Right ventricle myocardium inferior (tissue), 1 donor: ENCODE measurements around the gene PIP5KL1. TPM values are rescaled to one million over a fixed set of nuclear protein-coding genes. Genes with fewer than 3 reads are reported as not detected.
A peak's percentile ranks its signal among the peaks of the same experiment; 100 is the strongest.

Source experiments
- ATAC-seq: fragments of 200-7000 bp; cut with Tn5 transposase; one replicate; pipeline ENCODE4 v1.9.1; 2020; ENCODE audit warnings: mild to moderate bottlenecking, moderate library complexity
- DNase-seq: peaks from one replicate; pipeline ENCODE4 v3.0.0; 2021; ENCODE audit errors: missing footprints
- intact Hi-C: fragments of 100-400 bp; cut with DNase I; formaldehyde crosslinking; loops from one replicate; pipeline ENCODE4 v1.11.0; 2022
- total RNA-seq: library from RNA; stranded (reverse); fragmentation: NEBNext Ultra II Directional; extraction: Animal tissue kit (Norgen Biotek cat#: 25700); gene quantifications from one replicate; pipeline ENCODE4 v1.2.1, GENCODE V29; 2021
- donor health status: DM: no; HTN: yes; CAD: no; lungs with severe emphysema.

The PIP5KL1 gene
- total RNA-seq, 1 donor from 2014 or later: not detected

DNA sequence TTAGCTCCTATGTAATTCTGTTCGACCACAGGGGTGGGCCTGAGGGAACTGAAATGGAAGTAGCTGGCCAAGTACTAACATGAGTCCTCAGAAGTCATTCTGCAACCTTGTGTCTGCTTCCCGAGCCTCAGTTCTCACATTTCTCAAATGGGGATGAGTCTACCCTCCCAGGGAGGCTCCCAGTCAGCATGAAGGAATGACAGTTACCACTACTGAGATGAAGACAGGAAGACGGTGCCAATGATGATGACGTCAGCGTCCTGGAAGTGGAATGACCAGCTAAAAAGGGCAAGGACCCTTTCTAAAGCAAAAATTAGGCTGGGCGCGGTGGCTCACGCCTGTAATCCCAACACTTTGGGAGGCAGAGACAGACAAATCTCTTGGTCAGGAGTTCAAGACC, 6.8 kb downstream of the PIP5KL1 start:
- intact Hi-C loops: loop anchor here (5.0 kb wide), 1 partner anchor 416 kb away; no protein-coding TSS in a partner anchor
- no peak for DNase-seq
- ATAC-seq: no peak

DNA sequence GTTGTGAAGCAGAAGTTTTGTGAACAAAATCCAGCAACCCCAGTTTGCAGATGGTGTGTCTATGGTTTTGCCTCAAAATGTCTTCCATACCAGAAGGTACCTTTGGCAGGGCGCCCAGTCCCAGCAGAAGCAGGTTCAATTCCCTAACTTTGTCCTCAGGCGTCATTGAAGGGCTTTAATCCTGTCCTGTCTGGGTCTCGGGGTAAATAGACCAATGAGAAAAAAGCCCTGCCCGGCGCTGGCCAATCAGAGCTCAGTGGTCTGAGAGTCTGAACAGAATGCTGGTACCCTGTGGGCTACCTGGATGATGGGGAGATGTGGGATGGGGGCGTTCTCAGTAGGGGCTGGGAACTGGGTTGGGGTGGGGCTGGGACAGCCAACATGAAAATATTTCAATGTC, 7.5 kb downstream of the PIP5KL1 start:
- intact Hi-C loops: loop anchor here (5.0 kb wide), 1 partner anchor 416 kb away; no protein-coding TSS in a partner anchor
- ATAC-seq (no peak), DNase-seq (peak; percentile 73)

DNA sequence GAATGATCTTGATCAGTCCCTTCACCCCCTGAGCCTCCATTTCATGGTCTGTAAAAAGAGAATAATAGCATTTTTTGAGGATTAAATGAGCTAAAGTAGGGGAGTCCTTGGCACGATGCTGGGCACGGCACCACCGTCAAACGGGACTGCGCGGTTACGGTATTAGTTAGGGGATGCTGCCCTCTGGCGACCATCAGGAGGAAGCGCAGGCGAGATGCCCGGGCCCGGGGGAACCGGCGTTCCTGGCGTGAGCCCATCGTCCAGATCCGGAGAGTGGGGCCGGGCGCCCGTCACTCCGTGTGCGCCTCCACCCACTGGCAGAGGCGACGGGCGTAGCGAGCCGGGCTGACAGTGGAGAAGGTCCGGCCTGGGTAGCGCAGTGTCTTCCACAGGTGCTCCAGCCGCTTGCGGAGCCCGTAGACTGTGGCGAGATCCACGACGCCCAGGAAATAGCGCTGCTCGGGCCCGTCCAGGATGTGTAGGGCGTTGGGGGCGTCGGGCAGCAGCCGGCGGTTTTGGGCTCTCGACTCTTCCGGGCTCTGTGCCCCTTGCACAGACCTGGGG, 8.9 kb downstream of the PIP5KL1 start:
- intact Hi-C loops: loop anchor here (1.0 to 5.0 kb wide), 3 partner anchors 186 to 414 kb away; partner anchors contain the start of gene TOR2A

GRCh38 chr9:127920794-127921193, 9.8 kb downstream of the PIP5KL1 start:
- intact Hi-C loops: loop anchor here (1.0 to 5.0 kb wide), 3 partner anchors 185 to 413 kb away; partner anchors contain the start of gene TOR2A
- ATAC-seq (no peak), DNase-seq (no peak)

More for the DNA sequence above, 8.9 kb downstream of the PIP5KL1 start:
- peak; percentile 42 for ATAC-seq
- peak; percentile 90 for DNase-seq

- DNase-seq (peak; percentile 87), ATAC-seq (peak; percentile 45)
- intact Hi-C loops: loop anchor here (5.0 kb wide), 2 partner anchors 42 to 132 kb away; partner anchors contain the start of genes AK1 and CDK9
Measured at GRCh38 chr9:127919253-127919815, 11.2 kb downstream of the PIP5KL1 start.

DNA sequence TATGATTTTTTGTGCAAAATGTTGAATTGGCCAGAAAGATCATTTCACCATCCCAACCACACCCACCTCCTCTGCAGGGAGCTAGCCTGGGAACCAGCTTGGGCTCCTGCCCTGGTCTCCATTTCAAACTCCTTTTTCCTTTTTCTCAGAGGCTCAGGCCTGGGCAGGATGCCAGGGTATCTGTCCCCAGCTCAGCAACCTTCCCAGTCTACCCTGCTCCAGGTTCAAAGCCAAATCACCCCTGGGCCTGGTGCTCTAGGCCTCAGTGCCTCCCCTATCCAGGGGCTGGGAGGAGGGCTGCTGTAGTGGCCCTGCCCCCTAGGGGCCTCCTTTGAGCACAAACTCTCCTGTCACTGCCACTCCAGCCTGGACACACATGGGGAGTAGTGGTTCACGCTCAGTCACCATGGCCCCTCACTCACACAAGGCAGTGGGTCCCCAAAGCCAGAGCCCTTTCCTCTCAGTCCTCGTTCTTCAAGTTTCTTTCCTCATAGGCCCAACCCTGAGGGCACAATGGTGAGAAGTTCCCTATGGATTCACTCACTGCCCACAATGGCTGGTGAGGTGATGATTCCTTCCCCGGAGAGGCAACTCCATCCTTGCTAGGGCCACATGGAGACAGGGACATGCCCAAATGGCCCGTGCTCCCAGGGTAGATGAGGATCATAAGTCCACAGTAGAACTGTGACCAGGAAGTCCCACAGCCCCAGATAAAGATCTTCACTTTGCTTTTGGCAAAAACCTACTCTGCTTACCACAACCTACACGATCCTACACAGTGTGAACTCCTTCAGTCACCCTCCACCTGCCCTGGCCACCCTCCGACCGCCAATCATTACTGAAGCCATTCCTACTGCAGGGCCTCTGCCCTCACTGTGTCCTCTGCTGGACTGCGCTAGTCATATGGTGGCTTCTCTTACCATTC, 12.1 kb downstream of the PIP5KL1 start:
- ATAC-seq (peak; percentile 3), DNase-seq (peak; percentile 71)

DNA sequence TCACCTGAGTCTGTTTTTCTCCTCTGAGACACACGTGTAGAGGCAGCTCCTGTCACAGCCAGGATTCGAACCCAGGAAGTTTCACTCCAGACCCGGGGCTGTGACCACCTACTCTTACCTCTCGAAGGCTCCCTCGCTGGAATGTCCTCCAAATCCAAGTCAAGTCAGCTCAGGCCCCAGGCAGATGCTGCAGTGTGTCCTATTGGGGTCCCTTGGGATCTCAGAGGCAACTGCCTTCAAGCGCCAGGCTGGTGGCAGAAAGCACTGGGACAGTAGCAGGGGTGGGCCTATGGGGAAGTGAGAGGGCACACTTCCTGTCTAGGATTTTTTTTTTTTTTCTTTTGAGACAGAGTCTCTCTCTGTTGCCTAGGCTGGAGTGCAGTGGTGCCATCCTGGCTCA, 13.0 kb downstream of the PIP5KL1 start:
- intact Hi-C loops: loop anchor here (5.0 kb wide), 2 partner anchors 40 to 130 kb away; partner anchors contain the start of genes AK1 and CDK9
- no peak for DNase-seq
- no peak for ATAC-seq

More for the DNA sequence above, 12.1 kb downstream of the PIP5KL1 start:
- intact Hi-C loops: loop anchor here (5.0 kb wide), 2 partner anchors 41 to 131 kb away; partner anchors contain the start of genes AK1 and CDK9

GRCh38 chr9:127916720-127917581, 13.6 kb downstream of the PIP5KL1 start, which contains the start of gene ST6GALNAC4:
Gene ST6GALNAC4 (minus strand): TSS chr9:127917041. CDS start chr9:127916419, 622 bp downstream.
- ATAC-seq: peak; percentile 95
- intact Hi-C loops: loop anchor here (5.0 kb wide), 2 partner anchors 40 to 130 kb away; partner anchors contain the start of genes AK1 and CDK9
- peak; percentile 98 for DNase-seq

GRCh38 chr9:127915801-127916719, 14.5 kb downstream of the PIP5KL1 start:
- DNase-seq: peak; percentile 63
- intact Hi-C loops: loop anchor here (5.0 kb wide), 2 partner anchors 39 to 129 kb away; partner anchors contain the start of genes AK1 and CDK9
- ATAC-seq: no peak

DNA sequence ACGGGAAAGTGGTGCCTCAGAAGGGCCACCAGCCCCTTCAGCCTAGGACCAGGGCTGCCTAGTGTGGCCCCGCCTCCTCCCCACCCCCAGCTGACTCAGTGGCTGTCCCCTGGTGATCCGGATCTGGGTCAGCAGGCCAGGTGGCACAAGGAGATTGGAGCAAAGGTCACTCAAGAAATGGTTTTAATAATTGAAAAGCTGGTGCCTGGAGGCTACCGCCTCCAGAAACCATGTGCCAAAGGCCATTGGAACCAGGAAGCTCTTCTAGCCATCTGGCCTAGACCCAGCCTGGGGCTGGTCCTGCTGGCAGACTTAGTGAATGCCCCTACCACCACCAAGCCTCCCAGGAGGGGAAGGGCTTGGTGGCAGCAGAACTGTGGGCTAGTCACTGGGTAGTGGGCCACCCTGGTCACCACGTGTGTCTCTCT, 15.2 kb downstream of the PIP5KL1 start:
- intact Hi-C loops: loop anchor here (5.0 kb wide), 2 partner anchors 38 to 128 kb away; partner anchors contain the start of genes AK1 and CDK9
- no peak for DNase-seq
- ATAC-seq: no peak

- ATAC-seq: no peak
- no peak for DNase-seq
- intact Hi-C loops: no loop called here
Measured at GRCh38 chr9:127913682-127914081, 16.9 kb downstream of the PIP5KL1 start.

DNA sequence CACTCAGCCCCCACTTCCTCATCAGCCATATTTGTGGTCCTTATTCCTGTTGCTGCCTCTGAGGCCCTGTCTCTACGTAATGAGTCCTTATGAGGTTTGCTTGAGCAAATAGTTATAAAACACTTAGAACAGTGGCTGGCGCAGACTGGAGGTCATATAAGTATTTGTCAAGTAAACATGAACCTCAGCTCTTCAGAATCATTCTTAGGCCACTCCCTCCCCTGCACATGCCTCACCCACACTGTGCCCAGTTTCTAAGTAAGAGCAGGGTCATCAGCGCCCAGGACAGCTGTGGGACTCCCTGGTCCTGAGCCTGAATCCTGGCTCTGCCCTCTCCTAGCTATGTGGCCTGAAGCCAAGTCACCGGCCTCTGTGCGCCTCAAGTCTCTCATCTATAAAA, 17.7 kb downstream of the PIP5KL1 start:
- intact Hi-C loops: no loop called here
- no peak for DNase-seq
- no peak for ATAC-seq

- ATAC-seq (no peak), DNase-seq (no peak)
- intact Hi-C loops: no loop called here
Measured at GRCh38 chr9:127912296-127912695, 18.3 kb downstream of the PIP5KL1 start.

GRCh38 chr9:127910613-127911205, 19.9 kb downstream of the PIP5KL1 start:
- DNase-seq: no peak
- ATAC-seq: no peak
- intact Hi-C loops: no loop called here

DNA sequence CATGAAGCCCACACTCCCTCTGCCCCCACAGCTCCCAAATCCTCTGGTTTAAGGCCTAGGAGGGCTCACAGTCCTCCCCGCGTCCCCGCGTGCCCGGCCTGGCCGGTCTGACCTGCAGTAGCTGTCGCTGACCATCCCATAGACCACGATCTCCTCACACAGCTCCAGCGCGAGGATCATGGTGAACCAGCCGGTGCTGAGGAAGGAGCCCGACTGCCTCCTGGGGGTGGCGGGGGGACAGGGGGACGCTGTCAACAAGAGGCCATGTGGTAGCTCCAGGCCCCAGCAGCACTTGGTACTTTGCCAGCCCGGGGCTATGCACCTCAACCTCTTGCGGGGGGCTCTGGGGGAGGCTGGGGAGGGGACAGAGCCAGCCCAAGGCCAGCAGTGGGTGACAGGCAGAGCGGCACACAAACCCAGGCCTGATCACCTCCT, 20.7 kb downstream of the PIP5KL1 start:
- DNase-seq (no peak), ATAC-seq (no peak)
- intact Hi-C loops: no loop called here

DNA sequence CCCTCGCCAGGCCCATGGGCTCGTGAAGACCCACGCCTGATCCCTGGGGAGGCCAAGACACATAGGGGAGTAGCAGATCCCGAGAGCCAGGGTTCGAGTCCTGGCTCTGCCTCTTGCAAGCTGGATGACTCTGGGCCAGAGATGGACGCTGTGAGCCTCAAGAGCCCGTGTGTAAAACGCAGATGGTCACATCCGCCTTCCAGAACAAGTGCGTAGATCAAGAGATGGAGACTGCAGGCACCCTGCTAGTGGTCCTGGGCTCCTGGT, 22.0 kb downstream of the PIP5KL1 start:
- DNase-seq (no peak), ATAC-seq (no peak)
- intact Hi-C loops: no loop called here
